ENCODE results near the gene ACTR2. TPM values are rescaled to one million over a fixed set of nuclear protein-coding genes. Genes with fewer than 3 reads are reported as not detected.

The ACTR2 gene
- total RNA-seq, 1 experiment from 2014 or later: 160 TPM

DNA sequence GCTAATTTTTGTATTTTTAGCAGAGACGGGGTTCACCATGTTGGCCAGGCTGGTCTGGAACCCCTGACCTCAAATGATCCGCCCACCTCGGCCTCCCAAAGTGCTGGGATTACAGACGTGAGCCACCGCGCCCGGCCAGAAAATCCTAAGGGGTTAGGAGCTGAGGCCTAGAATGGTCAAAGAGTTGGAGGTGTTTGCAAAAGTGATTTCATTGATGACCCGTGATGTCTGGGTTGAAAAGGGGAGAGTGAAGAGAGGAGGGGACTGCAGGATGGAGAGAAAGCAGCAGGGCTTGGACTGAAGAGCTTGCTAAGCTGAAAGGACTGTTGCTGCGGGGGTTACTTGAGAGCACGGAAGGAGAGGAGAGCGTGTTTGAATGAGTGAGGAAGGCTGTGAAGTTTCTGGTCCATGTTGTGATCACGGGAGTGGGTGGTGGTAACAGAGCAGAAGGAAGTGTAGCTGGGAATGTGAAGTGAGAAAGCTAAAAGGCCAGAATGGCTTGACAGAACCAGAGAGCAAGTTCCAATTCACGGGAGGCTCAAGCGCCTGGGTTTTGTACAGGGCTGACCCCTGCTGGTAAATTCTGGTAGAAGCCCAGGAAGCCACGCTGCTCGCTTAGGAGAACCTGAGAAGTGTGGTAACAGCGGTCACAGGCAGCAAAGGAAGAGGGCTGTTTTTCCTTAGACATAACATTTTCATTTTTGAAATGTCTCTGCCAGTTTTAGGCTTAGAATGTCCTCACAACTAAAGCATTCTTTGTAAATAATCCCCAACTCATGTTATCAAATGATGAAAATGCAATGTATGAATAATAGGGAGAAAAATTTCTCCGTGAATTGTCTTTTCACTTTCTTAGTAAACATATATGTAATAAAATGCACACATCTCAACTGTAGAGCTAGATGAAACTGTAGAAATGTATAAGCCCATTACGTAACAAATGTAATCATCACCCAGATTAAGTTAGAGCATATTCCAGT, 40.5 kb upstream of the ACTR2 start:
- H3K9me3 Mint-ChIP-seq: peaks cover 7% of the 10 kb centered on the region; the same call in 1 of the 2 replicates
- TF ChIP-seq ZNF121 (CRISPR knock-in tag; IDR thresholded peaks at IDR 0.05) (0 out of 2 replicates have a peak, but pooled peaks have one; percentile 17), JAZF1 (CRISPR knock-in tag; IDR thresholded peaks at IDR 0.05) (no peak), RELA (CRISPR knock-in tag; IDR thresholded peaks at IDR 0.05; ENCODE audit: borderline replicate concordance) (no peak), ZNF232 (CRISPR knock-in tag; IDR thresholded peaks at IDR 0.05) (0 out of 2 replicates have a peak, but pooled peaks have one; percentile 33), CREB1 (CRISPR knock-in tag; IDR thresholded peaks at IDR 0.05) (no peak), SMAD3 (CRISPR knock-in tag; IDR thresholded peaks at IDR 0.05; ENCODE audit: borderline replicate concordance) (no peak), JUN (CRISPR knock-in tag; IDR thresholded peaks at IDR 0.05) (no peak), GABPB1 (CRISPR knock-in tag; IDR thresholded peaks at IDR 0.05) (0 out of 2 replicates have a peak, but pooled peaks have one; percentile 33), MYBL2 (CRISPR knock-in tag; IDR thresholded peaks at IDR 0.05) (no peak)
- TF ChIP-seq, protein P1, sequence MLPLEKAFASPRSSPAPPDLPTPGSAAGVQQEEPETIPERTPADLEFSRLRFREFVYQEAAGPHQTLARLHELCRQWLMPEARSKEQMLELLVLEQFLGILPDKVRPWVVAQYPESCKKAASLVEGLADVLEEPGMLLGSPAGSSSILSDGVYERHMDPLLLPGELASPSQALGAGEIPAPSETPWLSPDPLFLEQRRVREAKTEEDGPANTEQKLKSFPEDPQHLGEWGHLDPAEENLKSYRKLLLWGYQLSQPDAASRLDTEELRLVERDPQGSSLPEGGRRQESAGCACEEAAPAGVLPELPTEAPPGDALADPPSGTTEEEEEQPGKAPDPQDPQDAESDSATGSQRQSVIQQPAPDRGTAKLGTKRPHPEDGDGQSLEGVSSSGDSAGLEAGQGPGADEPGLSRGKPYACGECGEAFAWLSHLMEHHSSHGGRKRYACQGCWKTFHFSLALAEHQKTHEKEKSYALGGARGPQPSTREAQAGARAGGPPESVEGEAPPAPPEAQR (CRISPR knock-in tag; IDR thresholded peaks at IDR 0.05): no peak
- TF ChIP-seq, protein P2, sequence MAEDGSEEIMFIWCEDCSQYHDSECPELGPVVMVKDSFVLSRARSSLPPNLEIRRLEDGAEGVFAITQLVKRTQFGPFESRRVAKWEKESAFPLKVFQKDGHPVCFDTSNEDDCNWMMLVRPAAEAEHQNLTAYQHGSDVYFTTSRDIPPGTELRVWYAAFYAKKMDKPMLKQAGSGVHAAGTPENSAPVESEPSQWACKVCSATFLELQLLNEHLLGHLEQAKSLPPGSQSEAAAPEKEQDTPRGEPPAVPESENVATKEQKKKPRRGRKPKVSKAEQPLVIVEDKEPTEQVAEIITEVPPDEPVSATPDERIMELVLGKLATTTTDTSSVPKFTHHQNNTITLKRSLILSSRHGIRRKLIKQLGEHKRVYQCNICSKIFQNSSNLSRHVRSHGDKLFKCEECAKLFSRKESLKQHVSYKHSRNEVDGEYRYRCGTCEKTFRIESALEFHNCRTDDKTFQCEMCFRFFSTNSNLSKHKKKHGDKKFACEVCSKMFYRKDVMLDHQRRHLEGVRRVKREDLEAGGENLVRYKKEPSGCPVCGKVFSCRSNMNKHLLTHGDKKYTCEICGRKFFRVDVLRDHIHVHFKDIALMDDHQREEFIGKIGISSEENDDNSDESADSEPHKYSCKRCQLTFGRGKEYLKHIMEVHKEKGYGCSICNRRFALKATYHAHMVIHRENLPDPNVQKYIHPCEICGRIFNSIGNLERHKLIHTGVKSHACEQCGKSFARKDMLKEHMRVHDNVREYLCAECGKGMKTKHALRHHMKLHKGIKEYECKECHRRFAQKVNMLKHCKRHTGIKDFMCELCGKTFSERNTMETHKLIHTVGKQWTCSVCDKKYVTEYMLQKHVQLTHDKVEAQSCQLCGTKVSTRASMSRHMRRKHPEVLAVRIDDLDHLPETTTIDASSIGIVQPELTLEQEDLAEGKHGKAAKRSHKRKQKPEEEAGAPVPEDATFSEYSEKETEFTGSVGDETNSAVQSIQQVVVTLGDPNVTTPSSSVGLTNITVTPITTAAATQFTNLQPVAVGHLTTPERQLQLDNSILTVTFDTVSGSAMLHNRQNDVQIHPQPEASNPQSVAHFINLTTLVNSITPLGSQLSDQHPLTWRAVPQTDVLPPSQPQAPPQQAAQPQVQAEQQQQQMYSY (CRISPR knock-in tag; IDR thresholded peaks at IDR 0.05): no peak
- TF ChIP-seq, protein P3, sequence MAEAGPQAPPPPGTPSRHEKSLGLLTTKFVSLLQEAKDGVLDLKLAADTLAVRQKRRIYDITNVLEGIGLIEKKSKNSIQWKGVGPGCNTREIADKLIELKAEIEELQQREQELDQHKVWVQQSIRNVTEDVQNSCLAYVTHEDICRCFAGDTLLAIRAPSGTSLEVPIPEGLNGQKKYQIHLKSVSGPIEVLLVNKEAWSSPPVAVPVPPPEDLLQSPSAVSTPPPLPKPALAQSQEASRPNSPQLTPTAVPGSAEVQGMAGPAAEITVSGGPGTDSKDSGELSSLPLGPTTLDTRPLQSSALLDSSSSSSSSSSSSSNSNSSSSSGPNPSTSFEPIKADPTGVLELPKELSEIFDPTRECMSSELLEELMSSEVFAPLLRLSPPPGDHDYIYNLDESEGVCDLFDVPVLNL (CRISPR knock-in tag; IDR thresholded peaks at IDR 0.05; ENCODE audit: borderline replicate concordance, low read depth): no peak
- TF ChIP-seq, protein P4, sequence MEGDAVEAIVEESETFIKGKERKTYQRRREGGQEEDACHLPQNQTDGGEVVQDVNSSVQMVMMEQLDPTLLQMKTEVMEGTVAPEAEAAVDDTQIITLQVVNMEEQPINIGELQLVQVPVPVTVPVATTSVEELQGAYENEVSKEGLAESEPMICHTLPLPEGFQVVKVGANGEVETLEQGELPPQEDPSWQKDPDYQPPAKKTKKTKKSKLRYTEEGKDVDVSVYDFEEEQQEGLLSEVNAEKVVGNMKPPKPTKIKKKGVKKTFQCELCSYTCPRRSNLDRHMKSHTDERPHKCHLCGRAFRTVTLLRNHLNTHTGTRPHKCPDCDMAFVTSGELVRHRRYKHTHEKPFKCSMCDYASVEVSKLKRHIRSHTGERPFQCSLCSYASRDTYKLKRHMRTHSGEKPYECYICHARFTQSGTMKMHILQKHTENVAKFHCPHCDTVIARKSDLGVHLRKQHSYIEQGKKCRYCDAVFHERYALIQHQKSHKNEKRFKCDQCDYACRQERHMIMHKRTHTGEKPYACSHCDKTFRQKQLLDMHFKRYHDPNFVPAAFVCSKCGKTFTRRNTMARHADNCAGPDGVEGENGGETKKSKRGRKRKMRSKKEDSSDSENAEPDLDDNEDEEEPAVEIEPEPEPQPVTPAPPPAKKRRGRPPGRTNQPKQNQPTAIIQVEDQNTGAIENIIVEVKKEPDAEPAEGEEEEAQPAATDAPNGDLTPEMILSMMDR (IDR thresholded peaks at IDR 0.05): peak; percentile 45; the same call in 1 of the 2 replicates
- TF ChIP-seq, protein P5, sequence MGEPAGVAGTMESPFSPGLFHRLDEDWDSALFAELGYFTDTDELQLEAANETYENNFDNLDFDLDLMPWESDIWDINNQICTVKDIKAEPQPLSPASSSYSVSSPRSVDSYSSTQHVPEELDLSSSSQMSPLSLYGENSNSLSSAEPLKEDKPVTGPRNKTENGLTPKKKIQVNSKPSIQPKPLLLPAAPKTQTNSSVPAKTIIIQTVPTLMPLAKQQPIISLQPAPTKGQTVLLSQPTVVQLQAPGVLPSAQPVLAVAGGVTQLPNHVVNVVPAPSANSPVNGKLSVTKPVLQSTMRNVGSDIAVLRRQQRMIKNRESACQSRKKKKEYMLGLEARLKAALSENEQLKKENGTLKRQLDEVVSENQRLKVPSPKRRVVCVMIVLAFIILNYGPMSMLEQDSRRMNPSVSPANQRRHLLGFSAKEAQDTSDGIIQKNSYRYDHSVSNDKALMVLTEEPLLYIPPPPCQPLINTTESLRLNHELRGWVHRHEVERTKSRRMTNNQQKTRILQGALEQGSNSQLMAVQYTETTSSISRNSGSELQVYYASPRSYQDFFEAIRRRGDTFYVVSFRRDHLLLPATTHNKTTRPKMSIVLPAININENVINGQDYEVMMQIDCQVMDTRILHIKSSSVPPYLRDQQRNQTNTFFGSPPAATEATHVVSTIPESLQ (CRISPR knock-in tag; IDR thresholded peaks at IDR 0.05): no peak
- DNase-seq (ENCODE audit: low spot score) (peak; percentile 82), ATAC-seq (peak; percentile 98)
- CTCF ChIA-PET: interaction anchor here (0.6 to 2.5 kb wide), 49 partner anchors 9 to 386 kb away, joined by 3 to 26 read pairs (median 4); partner anchors contain the start of genes ACTR2, CEP68 and RAB1A
- POLR2A ChIA-PET: interaction anchor here (0.6 to 1.0 kb wide), 3 partner anchors 103 to 272 kb away, joined by 3 read pairs; partner anchors contain the start of gene CEP68
- H3K36me3 Mint-ChIP-seq: no peaks in the 10 kb centered on the region
- H3K27me3 Mint-ChIP-seq (ENCODE audit: low read depth): peaks cover 16% of the 10 kb centered on the region
- H3K4me3 Mint-ChIP-seq: no peak overlapping the region
- H3K27ac Mint-ChIP-seq: no peak overlapping the region; the same call in 1 of the 2 replicates
- peaks cover 6% of the 10 kb centered on the region for H3K4me1 Mint-ChIP-seq

All from WTC11 (cell line).